Upper lobe of right lung (tissue), 1 donor: ENCODE data around the gene ACTN4. TPM values are rescaled to one million over a fixed set of nuclear protein-coding genes. Genes with fewer than 3 reads are reported as not detected.

Experiments
- ATAC-seq: fragments of 200-7000 bp; cut with Tn5 transposase; one replicate; pipeline ENCODE4 v1.9.1; 2020; ENCODE audit warnings: mild to moderate bottlenecking, moderate library complexity
- DNase-seq: peaks from one replicate; pipeline ENCODE4 v3.0.0-alpha.2; 2020
- H3K27ac ChIP-seq: fragments of 200-600 bp; one replicate; pipeline ENCODE4 v1.8.0; 2022
- H3K27me3 ChIP-seq: fragments of 200-600 bp; one replicate; pipeline ENCODE4 v1.8.0; 2022; ENCODE audit warnings: mild to moderate bottlenecking
- H3K36me3 ChIP-seq: fragments of 200-600 bp; one replicate; pipeline ENCODE4 v1.8.0; 2022
- H3K4me1 ChIP-seq: fragments of 200-600 bp; one replicate; pipeline ENCODE4 v1.8.0; 2022
- H3K4me3 ChIP-seq: fragments of 200-600 bp; one replicate; pipeline ENCODE4 v1.8.0; 2022; ENCODE audit warnings: mild to moderate bottlenecking
- H3K9me3 ChIP-seq: fragments of 200-600 bp; one replicate; pipeline ENCODE4 v1.8.0; 2022
- intact Hi-C: fragments of 100-400 bp; cut with DNase I; formaldehyde crosslinking; loops from one replicate; pipeline ENCODE4 v1.11.0; 2022
- total RNA-seq: library from RNA; stranded (reverse); fragmentation: NEBNext Ultra II Directional; extraction: Animal tissue kit (Norgen Biotek cat#: 25700); gene quantifications from one replicate; pipeline ENCODE4 v1.2.1, GENCODE V29; 2021
- TF ChIP-seq, protein P1 (sequence below): fragments of 200-600 bp; IDR thresholded peaks from one replicate; pipeline ENCODE4 v1.8.0; 2022; ENCODE audit warnings: antibody characterized with exemption
- donor health status: DM: no; HTN: yes; CAD: no; lungs with severe emphysema.

The ACTN4 gene
- total RNA-seq, 1 donor from 2014 or later: 565 TPM

DNA sequence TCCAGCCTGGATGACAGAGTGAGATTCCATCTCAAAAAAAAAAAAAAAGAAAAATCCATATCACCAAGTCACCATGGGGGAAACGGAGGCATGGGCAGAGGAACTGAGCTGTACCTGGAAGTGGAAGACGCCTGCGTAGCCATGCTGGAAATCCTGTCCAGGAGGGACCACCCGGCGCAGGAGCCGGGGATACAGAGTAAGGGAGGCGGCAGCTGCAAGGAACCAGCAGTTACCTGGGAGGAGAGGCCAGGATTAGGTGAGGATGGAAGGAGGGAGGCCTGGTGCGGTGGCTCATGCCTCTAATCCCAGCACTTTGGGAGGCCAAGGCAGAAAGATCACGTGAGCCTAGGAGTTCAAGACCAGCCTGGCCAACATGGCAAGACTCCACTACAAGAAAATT is 94.8 kb downstream of the ACTN4 start:
- no peaks in the 10 kb centered on the region for H3K36me3 ChIP-seq
- no peak overlapping the region for H3K4me3 ChIP-seq
- ATAC-seq: no peak
- H3K27ac ChIP-seq: no peak overlapping the region
- intact Hi-C loops: no loop called here
- no peaks in the 10 kb centered on the region for H3K27me3 ChIP-seq
- TF ChIP-seq, protein P1, sequence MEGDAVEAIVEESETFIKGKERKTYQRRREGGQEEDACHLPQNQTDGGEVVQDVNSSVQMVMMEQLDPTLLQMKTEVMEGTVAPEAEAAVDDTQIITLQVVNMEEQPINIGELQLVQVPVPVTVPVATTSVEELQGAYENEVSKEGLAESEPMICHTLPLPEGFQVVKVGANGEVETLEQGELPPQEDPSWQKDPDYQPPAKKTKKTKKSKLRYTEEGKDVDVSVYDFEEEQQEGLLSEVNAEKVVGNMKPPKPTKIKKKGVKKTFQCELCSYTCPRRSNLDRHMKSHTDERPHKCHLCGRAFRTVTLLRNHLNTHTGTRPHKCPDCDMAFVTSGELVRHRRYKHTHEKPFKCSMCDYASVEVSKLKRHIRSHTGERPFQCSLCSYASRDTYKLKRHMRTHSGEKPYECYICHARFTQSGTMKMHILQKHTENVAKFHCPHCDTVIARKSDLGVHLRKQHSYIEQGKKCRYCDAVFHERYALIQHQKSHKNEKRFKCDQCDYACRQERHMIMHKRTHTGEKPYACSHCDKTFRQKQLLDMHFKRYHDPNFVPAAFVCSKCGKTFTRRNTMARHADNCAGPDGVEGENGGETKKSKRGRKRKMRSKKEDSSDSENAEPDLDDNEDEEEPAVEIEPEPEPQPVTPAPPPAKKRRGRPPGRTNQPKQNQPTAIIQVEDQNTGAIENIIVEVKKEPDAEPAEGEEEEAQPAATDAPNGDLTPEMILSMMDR: no peak
- DNase-seq: no peak
- no peaks in the 10 kb centered on the region for H3K4me1 ChIP-seq
- no peaks in the 10 kb centered on the region for H3K9me3 ChIP-seq

DNA sequence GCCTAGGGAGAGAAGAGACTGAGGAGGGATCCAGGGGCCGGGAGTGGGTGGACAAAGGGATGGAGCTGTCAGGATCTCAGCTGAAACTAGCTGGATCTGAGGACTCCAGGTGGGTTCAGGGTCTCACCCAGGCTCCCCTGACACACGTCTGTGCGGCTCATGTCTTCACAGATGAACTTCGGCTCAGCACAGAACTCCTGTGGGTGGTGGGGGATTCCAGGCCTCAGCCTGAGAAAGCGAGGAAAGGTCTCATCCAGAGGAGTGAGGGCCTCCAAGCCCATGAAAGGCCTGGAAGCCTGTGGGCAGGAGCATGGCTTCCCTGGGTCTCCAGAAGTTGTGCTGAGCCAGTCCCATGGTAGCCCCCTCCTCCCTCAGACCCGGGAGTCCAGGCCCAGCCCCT is 95.5 kb downstream of the ACTN4 start:
- Histone ChIP-seq H3K27me3 (no peaks in the 10 kb centered on the region), H3K9me3 (no peaks in the 10 kb centered on the region), H3K4me1 (no peaks in the 10 kb centered on the region), H3K4me3 (no peak overlapping the region), H3K36me3 (no peaks in the 10 kb centered on the region), H3K27ac (no peak overlapping the region)
- no peak for DNase-seq
- intact Hi-C loops: no loop called here
- TF ChIP-seq, protein P1: no peak
- no peak for ATAC-seq

DNA sequence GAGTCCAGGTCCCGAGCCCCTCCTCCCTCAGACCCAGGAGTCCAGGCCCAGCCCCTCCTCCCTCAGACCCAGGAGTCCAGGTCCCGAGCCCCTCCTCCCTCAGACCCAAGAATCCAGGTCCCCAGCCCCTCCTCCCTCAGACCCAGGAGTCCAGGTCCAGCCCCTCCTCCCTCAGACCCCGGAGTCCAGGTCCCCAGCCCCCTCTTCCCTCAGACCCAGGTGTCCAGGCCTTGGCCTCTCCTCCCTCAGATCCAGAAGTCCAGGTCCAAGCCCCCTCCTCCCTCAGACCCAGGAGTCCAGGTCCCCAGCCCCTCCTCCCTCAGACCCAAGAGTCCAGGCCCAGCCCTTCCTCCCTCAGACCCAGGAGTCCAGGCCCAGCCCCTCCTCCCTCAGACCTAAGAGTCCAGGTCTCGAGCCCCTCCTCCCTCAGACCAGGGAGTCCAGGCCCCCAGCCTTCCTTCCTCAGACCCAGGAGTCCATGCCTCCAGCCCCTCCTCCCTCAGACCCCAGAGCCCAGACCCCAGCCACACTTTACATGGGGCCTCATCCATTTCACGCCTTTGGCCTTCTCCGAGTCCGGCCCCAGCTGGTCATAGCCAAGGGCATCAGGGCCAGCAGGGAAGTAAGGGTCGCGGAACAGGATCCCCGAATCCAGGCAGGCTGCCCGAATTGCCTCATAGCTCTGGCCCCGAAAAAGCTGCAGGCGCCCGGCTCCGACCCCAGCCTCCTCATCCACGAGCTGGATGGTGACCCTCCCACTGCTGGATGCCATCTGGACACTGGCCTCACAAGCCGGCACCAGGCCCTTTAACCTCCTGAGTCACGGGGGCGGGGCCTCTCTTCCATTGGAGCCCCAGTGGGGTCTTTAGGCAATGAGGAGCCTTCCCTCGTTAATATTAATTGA is 96.2 kb downstream of the ACTN4 start:
- H3K36me3 ChIP-seq: no peaks in the 10 kb centered on the region
- intact Hi-C loops: no loop called here
- no peak for ATAC-seq
- H3K27ac ChIP-seq: no peak overlapping the region
- no peaks in the 10 kb centered on the region for H3K9me3 ChIP-seq
- no peak overlapping the region for H3K4me3 ChIP-seq
- no peaks in the 10 kb centered on the region for H3K4me1 ChIP-seq
- H3K27me3 ChIP-seq: no peaks in the 10 kb centered on the region
- TF ChIP-seq, protein P1: no peak
- no peak for DNase-seq

DNA sequence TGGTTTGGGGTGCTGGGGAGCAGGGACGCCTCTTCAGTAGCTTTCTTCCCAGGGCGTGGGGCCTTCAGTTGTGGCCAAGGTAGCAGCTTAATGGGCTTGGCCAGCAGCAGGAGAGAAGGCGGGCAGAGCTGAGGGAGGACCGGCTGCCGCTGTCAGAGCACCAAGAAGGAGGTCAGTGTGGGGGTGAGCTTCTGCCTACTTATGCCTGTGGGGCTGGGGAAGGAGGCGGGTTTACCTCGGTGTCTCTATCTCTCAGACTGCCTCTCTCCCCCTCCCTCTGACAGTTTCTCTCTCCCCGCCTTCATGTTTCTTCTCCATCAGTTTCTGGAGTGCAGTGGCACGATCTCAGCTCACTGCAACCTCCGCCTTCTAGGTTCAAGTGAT is 96.8 kb downstream of the ACTN4 start, which contains the start of gene CAPN12:
Gene CAPN12, minus strand, starts transcription at position 177 of the 384 bp plus-strand sequence. CDS start 309 bp downstream, outside the sequence.
- ATAC-seq: no peak
- Histone ChIP-seq H3K4me3 (no peak within 1 kb of the TSS), H3K4me1 (no peaks in the 10 kb centered on the region), H3K27me3 (no peaks in the 10 kb centered on the region), H3K36me3 (no peaks in the 10 kb centered on the region), H3K27ac (no peak within 1 kb of the TSS), H3K9me3 (no peaks in the 10 kb centered on the region)
- DNase-seq: no peak
- TF ChIP-seq, protein P1: no peak
- intact Hi-C loops: no loop called here

DNA sequence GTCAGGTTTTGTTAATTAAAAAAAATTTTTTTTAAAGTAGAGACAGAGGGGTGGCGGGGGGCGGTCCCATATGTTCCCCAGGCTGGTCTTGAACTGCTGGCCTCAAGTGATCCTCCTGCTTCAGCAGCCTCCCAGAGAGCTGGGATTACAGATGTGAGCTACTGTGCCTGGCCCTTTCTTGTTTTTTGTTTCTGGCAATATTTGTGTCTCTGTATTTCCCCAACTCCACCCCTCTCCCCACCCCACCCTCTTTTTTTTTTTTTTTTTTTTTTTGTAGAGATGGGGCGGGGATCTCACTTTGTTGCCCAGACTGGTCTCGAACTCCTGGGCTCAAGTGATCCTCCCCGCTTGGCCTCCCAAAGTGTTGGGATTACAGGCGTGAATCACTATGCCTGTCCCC is 97.4 kb downstream of the ACTN4 start:
- Histone ChIP-seq H3K27me3 (no peaks in the 10 kb centered on the region), H3K4me3 (no peak overlapping the region), H3K36me3 (no peaks in the 10 kb centered on the region), H3K27ac (no peak overlapping the region), H3K9me3 (no peaks in the 10 kb centered on the region), H3K4me1 (no peaks in the 10 kb centered on the region)
- no peak for ATAC-seq
- DNase-seq: no peak
- intact Hi-C loops: no loop called here
- TF ChIP-seq, protein P1: no peak
